Measurements from ENCODE around the gene TRIM46. TPM values are rescaled to one million over a fixed set of nuclear protein-coding genes. Genes with fewer than 3 reads are reported as not detected.
"Not testable (repeated sequence)": the region's sequence is repeated elsewhere in the genome, so short reads cannot be mapped to it uniquely, and the experiment has no call there.

The TRIM46 gene
- total and polyA plus RNA-seq, 2 of the 13 experiments (the other 11 are each of a cell fraction or from before 2014, with no cell fraction given), result 0.04 to 0.09 TPM

GRCh38 chr1:155193991-155194240, 20.3 kb downstream of the TRIM46 start:
- peaks cover 0 to 44% of the 10 kb centered on the region in 2 experiments; a peak in 4 of 5 replicates for H3K27me3 ChIP-seq (ENCODE audit: control insufficient read depth in 1 of 2, insufficient read depth in 2 of 2, low read length in 2 of 2)
- H2AFZ ChIP-seq (ENCODE audit: low read length); H3K36me3 ChIP-seq (replicated peaks in 1 of 2; ENCODE audit: control insufficient read depth in 1 of 2, insufficient read depth in 2 of 2, low read length in 2 of 2); H4K20me1 ChIP-seq (ENCODE audit: insufficient read depth, low read length); H3K79me2 ChIP-seq (ENCODE audit: insufficient read depth, low read length); H3K9me3 ChIP-seq (ENCODE audit: low read length); intact Hi-C loops (cut with micrococcal nuclease; ENCODE audit: unreplicated experiment); ATAC-seq; FAIRE-seq; DNase-seq (ENCODE audit: low spot score); in situ Hi-C loops (cut with HindIII; ENCODE audit: extremely low pct_ligation_motif_present, low pct_unique_long_range_greater_than_20kb); H3K27ac ChIP-seq (ENCODE audit: extremely low read length, insufficient read depth, low read length); BruUV-seq (replicated peaks): not testable (repeated sequence)
- H3K4me3 ChIP-seq (replicated peaks in 1 of 3; ENCODE audit: insufficient read depth in 1 of 3, low read depth in 2 of 3, low read length in 3 of 3), result peak overlapping the region in 2 of 3 experiments; percentile 60 to 72; a peak in 4 of 6 replicates
- peak overlapping the region; percentile 98 for H3K4me2 ChIP-seq (ENCODE audit: low read depth, low read length)
- 0 out of 2 replicates have a peak, but pooled peaks have one; percentile 5 for TF ChIP-seq ZNF350 (CRISPR knock-in tag; IDR thresholded peaks at IDR 0.05; ENCODE audit: borderline replicate concordance, low read depth)
- ChIA-PET POLR2A (interaction anchor here (0.8 to 2.9 kb wide), 9 partner anchors 14 to 238 kb away, joined by 3 to 19 read pairs (median 4); partner anchors contain the start of genes KRTCAP2, MTX1, PBXIP1 and SCAMP3), CTCF (ENCODE audit: low intra/inter-chr PET ratio, low total read pairs) (interaction anchor here (1.3 to 1.5 kb wide), 4 partner anchors 13 to 398 kb away, joined by 3 to 12 read pairs (median 4); no protein-coding TSS in a partner anchor)
- 29% methylated on average over 7 of the region's 16 CpGs for WGBS (ENCODE audit: low lambda C conversion rate)
- H3K9ac ChIP-seq (ENCODE audit: insufficient read depth, low read depth, low read length), result peak overlapping the region; percentile 61
- peaks cover 27% of the 10 kb centered on the region for H3K4me1 ChIP-seq (ENCODE audit: insufficient read depth, low read length)

- no TSS peak for BruUV-seq (replicated peaks)
- no peaks in the 10 kb centered on the region for H4K20me1 ChIP-seq (ENCODE audit: insufficient read depth, low read length)
- peak overlapping the region; percentile 98 for H3K4me2 ChIP-seq (ENCODE audit: low read depth, low read length)
- WGBS (ENCODE audit: low lambda C conversion rate), result 69% methylated on average over 9 of the region's 27 CpGs
- no peak overlapping the region for H3K27ac ChIP-seq (ENCODE audit: extremely low read length, insufficient read depth, low read length)
- FAIRE-seq, result no peak
- no peaks in the 10 kb centered on the region for H3K79me2 ChIP-seq (ENCODE audit: insufficient read depth, low read length)
- no peaks in the 10 kb centered on the region for H3K36me3 ChIP-seq (replicated peaks in 1 of 2; ENCODE audit: control insufficient read depth in 1 of 2, insufficient read depth in 2 of 2, low read length in 2 of 2)
- ChIA-PET POLR2A (no interaction called here), CTCF (ENCODE audit: low intra/inter-chr PET ratio, low total read pairs) (no interaction called here)
- no peaks in the 10 kb centered on the region for H3K9me3 ChIP-seq (ENCODE audit: low read length)
- ATAC-seq, result no peak
- peak overlapping the region in 2 of 3 experiments; percentile 51 to 72; a peak in 3 of 6 replicates for H3K4me3 ChIP-seq (replicated peaks in 1 of 3; ENCODE audit: insufficient read depth in 1 of 3, low read depth in 2 of 3, low read length in 3 of 3)
- no peak overlapping the region for H2AFZ ChIP-seq (ENCODE audit: low read length)
- intact Hi-C loops (cut with micrococcal nuclease; ENCODE audit: unreplicated experiment), result no loop called here
- H3K27me3 ChIP-seq (ENCODE audit: control insufficient read depth in 1 of 2, insufficient read depth in 2 of 2, low read length in 2 of 2), result peaks cover 0 to 45% of the 10 kb centered on the region in 2 experiments; a peak in 4 of 5 replicates
- DNase-seq (ENCODE audit: low spot score), result no peak
- H3K4me1 ChIP-seq (ENCODE audit: insufficient read depth, low read length), result peaks cover 27% of the 10 kb centered on the region
- in situ Hi-C loops (cut with HindIII; ENCODE audit: extremely low pct_ligation_motif_present, low pct_unique_long_range_greater_than_20kb), result no loop called here
- no peak overlapping the region for H3K9ac ChIP-seq (ENCODE audit: insufficient read depth, low read depth, low read length)
- TF ChIP-seq ZNF577 (CRISPR knock-in tag; IDR thresholded peaks at IDR 0.05; ENCODE audit: borderline replicate concordance, low read depth) (no peak), BRF2 (CRISPR knock-in tag; IDR thresholded peaks at IDR 0.05) (no peak), ZNF136 (CRISPR knock-in tag; IDR thresholded peaks at IDR 0.05; ENCODE audit: low read depth) (no peak), ZNF556 (CRISPR knock-in tag; IDR thresholded peaks at IDR 0.05; ENCODE audit: borderline replicate concordance) (no peak), ZNF547 (CRISPR knock-in tag; IDR thresholded peaks at IDR 0.05) (no peak), ZNF607 (CRISPR knock-in tag; IDR thresholded peaks at IDR 0.05; ENCODE audit: borderline replicate concordance) (no peak), ZNF326 (CRISPR knock-in tag; IDR thresholded peaks at IDR 0.05; ENCODE audit: borderline replicate concordance) (no peak), ZNF674 (CRISPR knock-in tag; IDR thresholded peaks at IDR 0.05; ENCODE audit: low read depth) (no peak), TARDBP (CRISPR knock-in tag; IDR thresholded peaks at IDR 0.05) (no peak)
These were observed 21.8 kb downstream of the TRIM46 start for GRCh38 chr1:155195201-155196102.
